Transverse colon (tissue), 4 donors: ENCODE measurements around the gene DHRS7. TPM values are rescaled to one million over a fixed set of nuclear protein-coding genes. Genes with fewer than 3 reads are reported as not detected.

Source experiments
- DNase-seq: peaks from one replicate; pipeline ENCODE4 v3.0.0-alpha.2; 2019
- H3K27ac ChIP-seq, 4 donors: fragments of 200-600 bp; sonication (generic); 2 replicates each; pipeline ENCODE4 v1.5.1; 2016 to 2018; ENCODE audit warnings: inconsistent platforms in 4 of 4
- H3K27me3 ChIP-seq: fragments of 200-600 bp; sonication (generic); 2 replicates; pipeline ENCODE4 v1.5.1; 2017; ENCODE audit warnings: inconsistent platforms
- H3K36me3 ChIP-seq, 4 donors: fragments of 200-600 bp; sonication (generic); 2 replicates each; pipeline ENCODE4 v1.5.1; 2017 to 2019; ENCODE audit warnings: inconsistent platforms in 4 of 4
- H3K4me1 ChIP-seq, 4 donors: fragments of 200-600 bp; sonication (generic); 2 replicates each; pipeline ENCODE4 v1.5.1; 2017 to 2020; ENCODE audit warnings: inconsistent platforms in 4 of 4
- H3K4me3 ChIP-seq, 4 donors: fragments of 200-600 bp; sonication (generic); 1 replicate in 1 of 4; 2 replicates in 3 of 4; pipeline versions ENCODE4 v1.5.1 to v1.6.1; 2017 to 2019; ENCODE audit warnings: inconsistent platforms in 4 of 4
- H3K9me3 ChIP-seq, 2 donors: fragments of 200-600 bp; sonication (generic); 2 replicates each; pipeline ENCODE4 v1.5.1; 2017 to 2019; ENCODE audit warnings: inconsistent platforms in 2 of 2
- CTCF ChIP-seq, 5 experiments: fragments of 200-600 bp in 3 of 5; fragments of 450-650 bp in 2 of 5; sonication (generic) in 3 of 5; IDR thresholded peaks; 1 replicate in 2 of 5; 2 replicates in 3 of 5; pipeline ENCODE4 v1.5.1; 2016 to 2017; ENCODE audit warnings: antibody characterized with exemption in 5 of 5, inconsistent platforms in 3 of 5, mild to moderate bottlenecking in 2 of 5, moderate library complexity in 1 of 5
- EP300 ChIP-seq: sonication (generic); formaldehyde crosslinking; IDR thresholded peaks from one replicate; pipeline ENCODE4 v1.6.1; 2017; ENCODE audit warnings: antibody characterized with exemption, low read depth
- POLR2A ChIP-seq: fragments of 450-650 bp; IDR thresholded peaks from one replicate; pipeline ENCODE4 v1.6.1; 2016; ENCODE audit warnings: antibody characterized with exemption, mild to moderate bottlenecking, moderate library complexity
- POLR2AphosphoS5 ChIP-seq, 3 donors: sonication (generic); formaldehyde crosslinking; IDR thresholded peaks; one replicate each; pipeline ENCODE4 v1.6.1; 2016; ENCODE audit warnings: antibody characterized with exemption in 3 of 3
- WGBS, 2 donors: methylation state at CpG; one replicate each; pipeline ENCODE4 v1.1.5; 2018; ENCODE audit warnings: low coverage in 1 of 2; 5-methylcytosine and 5-hydroxymethylcytosine counted together
- in situ Hi-C, 4 donors: fragments of 200-750 bp; cut with MboI; loops; one replicate each; pipeline versions ENCODE4 v1.15.0 to v1.15.1; 2017; ENCODE audit warnings: low sequenced_read_pairs in 3 of 4, low pct_ligation_motif_present in 1 of 4, low pct_unique_long_range_greater_than_20kb in 1 of 4
- intact Hi-C: fragments of 100-400 bp; cut with DNase I; formaldehyde crosslinking; loops from one replicate; pipeline ENCODE4 v1.15.1; 2023; ENCODE audit warnings: low total_unique reads
- total RNA-seq, 4 donors: library from RNA; depleted of rRNA; stranded (reverse); fragments of >200 nt; gene quantifications; one replicate each; pipeline ENCODE4 v1.1.0, GENCODE V29; 2016

The DHRS7 gene
- total RNA-seq, 4 donors from 2014 or later, result 22.4 to 154 (median 82.8) TPM

DNA sequence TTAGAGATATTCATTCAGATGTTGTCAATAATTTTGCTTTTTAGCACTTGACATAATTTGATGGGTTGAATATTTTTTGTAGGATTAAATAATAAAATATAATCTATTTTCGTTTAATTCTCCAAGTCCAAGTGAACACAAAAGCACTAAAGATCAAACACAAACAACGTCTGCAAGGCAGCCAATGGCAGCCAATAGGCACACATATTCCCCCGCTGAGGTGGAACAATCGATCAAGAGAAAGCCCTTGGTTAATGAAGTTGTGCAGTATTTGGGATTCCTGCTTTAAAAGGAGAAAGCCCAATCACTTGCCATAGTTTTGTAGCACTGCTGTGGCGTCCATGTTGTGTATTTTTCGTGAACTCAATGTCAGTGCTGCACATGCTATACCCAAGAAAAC, 1.5 kb downstream of the DHRS7 start:
- 83 to 85% methylated on average over 6 of the region's 6 CpGs for WGBS, 2 donors
- no peak for DNase-seq

GRCh38 chr14:60161196-60162107, 3.7 kb downstream of the DHRS7 start:
- WGBS, 2 donors, result 79% methylated on average over 2 of the region's 2 CpGs; no CpG with 5 or more reads in 1 of the 2 donors
- Histone ChIP-seq H3K36me3 (no peaks in the 10 kb centered on the region), H3K9me3 (no peaks in the 10 kb centered on the region), H3K4me3 (no peak overlapping the region), H3K27ac (peak overlapping the region in 1 of 4 donors; percentile 12), H3K4me1 (peaks cover 5 to 23% (median 7%) of the 10 kb centered on the region in 4 donors), H3K27me3 (no peaks in the 10 kb centered on the region)
- intact Hi-C loops (loop anchor here (10.0 kb wide), 1 partner anchor 67 kb away; the partner anchor contains the start of gene PCNX4), in situ Hi-C loops (loop anchor here in 1 of 4 donors (10.0 kb wide), 1 partner anchor 77 kb away; no protein-coding TSS in a partner anchor)
- DNase-seq, result no peak
- no peak for TF ChIP-seq POLR2A
- no peak for TF ChIP-seq POLR2AphosphoS5 (IDR thresholded peaks at IDR 0.05)
- TF ChIP-seq EP300, result no peak
- TF ChIP-seq CTCF (IDR thresholded peaks at IDR 0.05), result no peak

More for the DNA sequence above, 1.5 kb downstream of the DHRS7 start:
- H3K4me1 ChIP-seq, result peaks cover 5 to 25% (median 7%) of the 10 kb centered on the region in 4 donors
- no peaks in the 10 kb centered on the region for H3K27me3 ChIP-seq
- H3K9me3 ChIP-seq, result no peaks in the 10 kb centered on the region
- peak overlapping the region in 1 of 4 donors; percentile 83 for H3K4me3 ChIP-seq
- in situ Hi-C loops, result loop anchor here in 1 of 4 donors (10.0 kb wide), 1 partner anchor 79 kb away; no protein-coding TSS in a partner anchor
- TF ChIP-seq CTCF (IDR thresholded peaks at IDR 0.05) (no peak), POLR2A (no peak), EP300 (no peak), POLR2AphosphoS5 (IDR thresholded peaks at IDR 0.05) (no peak)
- intact Hi-C loops, result loop anchor here (10.0 kb wide), 1 partner anchor 69 kb away; the partner anchor contains the start of gene PCNX4
- H3K27ac ChIP-seq, result no peak overlapping the region
- no peaks in the 10 kb centered on the region for H3K36me3 ChIP-seq

GRCh38 chr14:60160422-60160821, 4.8 kb downstream of the DHRS7 start:
- Histone ChIP-seq H3K27me3 (no peaks in the 10 kb centered on the region), H3K36me3 (no peaks in the 10 kb centered on the region), H3K9me3 (no peaks in the 10 kb centered on the region), H3K27ac (no peak overlapping the region), H3K4me1 (peaks cover under 1 to 13% (median 4%) of the 10 kb centered on the region in 4 donors), H3K4me3 (no peak overlapping the region)
- intact Hi-C loops (loop anchor here (10.0 kb wide), 1 partner anchor 66 kb away; the partner anchor contains the start of gene PCNX4), in situ Hi-C loops (loop anchor here in 1 of 4 donors (10.0 kb wide), 1 partner anchor 76 kb away; no protein-coding TSS in a partner anchor)
- no peak for TF ChIP-seq CTCF (IDR thresholded peaks at IDR 0.05)
- no peak for TF ChIP-seq EP300
- TF ChIP-seq POLR2A, result no peak
- TF ChIP-seq POLR2AphosphoS5 (IDR thresholded peaks at IDR 0.05), result no peak
- no peak for DNase-seq
- 90% methylated on average over 7 of the region's 7 CpGs; no CpG with 5 or more reads in 1 of the 2 donors for WGBS, 2 donors

DNA sequence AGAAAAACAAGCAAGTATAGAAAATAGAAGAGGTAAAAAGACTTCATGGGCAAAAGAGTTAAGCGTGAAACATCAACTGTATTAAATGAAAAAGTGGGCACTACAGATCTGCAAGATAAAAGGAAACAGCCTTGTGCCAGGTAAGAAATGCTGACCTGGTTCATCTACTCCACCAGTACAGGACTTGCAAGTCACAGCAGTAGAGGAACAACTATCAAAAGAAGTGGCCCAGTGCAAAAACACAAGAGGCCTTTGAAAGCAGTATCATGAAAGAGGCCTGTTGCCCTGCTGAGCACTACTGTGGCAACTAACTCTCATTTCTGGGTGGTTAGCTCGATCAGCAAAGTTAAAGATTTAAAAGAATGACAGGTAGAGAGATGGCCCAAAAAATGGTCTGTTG, 10.5 kb downstream of the DHRS7 start:
- TF ChIP-seq POLR2A (no peak), CTCF (IDR thresholded peaks at IDR 0.05) (no peak), EP300 (no peak), POLR2AphosphoS5 (IDR thresholded peaks at IDR 0.05) (no peak)
- Histone ChIP-seq H3K27ac (no peak overlapping the region), H3K36me3 (peaks cover 0 to 3% (median 0%) of the 10 kb centered on the region in 4 donors), H3K4me3 (no peak overlapping the region), H3K4me1 (peaks cover 0 to 14% (median 2%) of the 10 kb centered on the region in 4 donors), H3K9me3 (no peaks in the 10 kb centered on the region), H3K27me3 (no peaks in the 10 kb centered on the region)
- no peak for DNase-seq
- in situ Hi-C loops (no loop called here), intact Hi-C loops (no loop called here)
- WGBS, 2 donors, result 89 to 90% methylated on average over 2 of the region's 2 CpGs
